OCI-LY7 (cell line): Measurements from ENCODE around the gene STARD9. TPM values are rescaled to one million over a fixed set of nuclear protein-coding genes. Genes with fewer than 3 reads are reported as not detected.

ENCODE experiments used
- BruUV-seq: library from RNA; stranded (reverse); fragments of 400-500 nt; replicated peaks from 2 replicates; lab custom pipeline; 2021; lab: Mats Ljungman, UMichigan
- CTCF ChIA-PET: fragments of 300-600 bp; sonication (Branson Sonifier 250); formaldehyde crosslinking; loops from one replicate; lab custom pipeline; 2022; ENCODE audit warnings: antibody characterized with exemption; ENCODE audit not compliant: unreplicated experiment; lab: Charles Lee
- POLR2A ChIA-PET: fragments of 300-600 bp; sonication (Branson Sonifier 250); formaldehyde crosslinking; loops from one replicate; lab custom pipeline; 2022; ENCODE audit warnings: antibody characterized with exemption; lab: Charles Lee
- DNase-seq: peaks from one replicate; pipeline ENCODE4 v3.0.0-alpha.2; 2015; ENCODE audit warnings: low spot score
- H2AFZ ChIP-seq: fragments of 200-600 bp; sonication (generic), shearing (Covaris generic); 2 replicates; pipeline ENCODE4 v1.6.1; 2014; ENCODE audit warnings: mild to moderate bottlenecking, antibody characterized with exemption, low read length, moderate library complexity
- H3K27ac ChIP-seq: fragments of 200-600 bp; sonication (generic); 2 replicates; pipeline ENCODE4 v1.5.1; 2014; ENCODE audit warnings: mixed run types, low read depth, mild to moderate bottlenecking, moderate library complexity, low read length, inconsistent platforms; ENCODE audit not compliant: poor library complexity, severe bottlenecking
- H3K36me3 ChIP-seq: fragments of 200-600 bp; sonication (generic); 2 replicates; pipeline ENCODE4 v1.6.1; 2014; ENCODE audit warnings: mild to moderate bottlenecking, antibody characterized with exemption, low read length, moderate library complexity, mixed read lengths; ENCODE audit not compliant: insufficient read depth
- H3K4me1 ChIP-seq: fragments of 200-600 bp; sonication (generic); 2 replicates; pipeline ENCODE4 v1.5.1; 2014; ENCODE audit warnings: mild to moderate bottlenecking, low read length; ENCODE audit not compliant: insufficient read depth, poor library complexity, severe bottlenecking
- H3K4me2 ChIP-seq: fragments of 200-600 bp; sonication (generic); 2 replicates; pipeline ENCODE4 v1.6.1; 2014; ENCODE audit warnings: mild to moderate bottlenecking, low read length
- H3K4me3 ChIP-seq: fragments of 200-600 bp; sonication (generic); 2 replicates; pipeline ENCODE4 v1.5.1; 2014; ENCODE audit warnings: mild to moderate bottlenecking, low read depth, low read length; ENCODE audit not compliant: poor library complexity, severe bottlenecking
- H3K79me2 ChIP-seq: fragments of 200-600 bp; sonication (generic); 2 replicates; pipeline ENCODE4 v1.6.1; 2016; ENCODE audit warnings: low read depth, mild to moderate bottlenecking, low read length, moderate library complexity, mixed read lengths; ENCODE audit not compliant: insufficient read depth
- H3K9me2 ChIP-seq: fragments of 200-600 bp; sonication (generic); 2 replicates; pipeline ENCODE4 v1.6.1; 2016; ENCODE audit warnings: mild to moderate bottlenecking, low read length, mixed read lengths; ENCODE audit not compliant: insufficient read depth
- H3K9me3 ChIP-seq: fragments of 200-600 bp; sonication (generic); 2 replicates; pipeline ENCODE4 v1.6.1; 2014; ENCODE audit warnings: mild to moderate bottlenecking, mixed run types, low read length, mixed read lengths
- H4K20me1 ChIP-seq: fragments of 200-600 bp; sonication (generic); 2 replicates; pipeline ENCODE4 v1.6.1; 2014; ENCODE audit warnings: mild to moderate bottlenecking, antibody characterized with exemption, low read length, moderate library complexity, mixed read lengths; ENCODE audit not compliant: insufficient read depth
- CTCF ChIP-seq: fragments of 200-600 bp; sonication (generic); conservative IDR thresholded peaks from 2 replicates; pipeline ENCODE4 v1.5.1; 2014; ENCODE audit warnings: mild to moderate bottlenecking, antibody characterized with exemption, low read length, moderate library complexity, mixed read lengths
- EZH2phosphoT487 ChIP-seq: fragments of 200-600 bp; sonication (generic); IDR thresholded peaks from 2 replicates; pipeline ENCODE4 v1.6.1; 2018; ENCODE audit warnings: low read depth, borderline replicate concordance, mild to moderate bottlenecking, mixed run types, antibody characterized with exemption, low read length, moderate library complexity, mixed read lengths
- intact Hi-C: fragments of 100-400 bp; cut with micrococcal nuclease; formaldehyde crosslinking; loops from one replicate; pipeline ENCODE4 v1.10.0; 2022; ENCODE audit not compliant: unreplicated experiment
- total RNA-seq, 2 experiments: library from RNA; depleted of rRNA in 1 of 2; stranded (reverse); fragments of >200 nt in 1 of 2; shearing (Covaris generic) in 1 of 2; gene quantifications; 2 replicates each; pipeline ENCODE4 v1.2.3, GENCODE V29; 2014 to 2022

STARD9 gene
- total RNA-seq, 2 experiments from 2014 or later, result 8.9 to 15.3 TPM

- TSS peak; percentile 40 for BruUV-seq
- peak overlapping the region; percentile 83 for H3K4me3 ChIP-seq
- H4K20me1 ChIP-seq, result peaks cover 5% of the 10 kb centered on the region; the same call in 1 of the 2 replicates
- H3K36me3 ChIP-seq, result peaks cover 39% of the 10 kb centered on the region
- H3K27ac ChIP-seq, result peak overlapping the region; percentile 48
- peaks cover 33% of the 10 kb centered on the region for H3K4me1 ChIP-seq
- TF ChIP-seq CTCF, result no peak
- TF ChIP-seq EZH2phosphoT487, result no peak
- H3K4me2 ChIP-seq, result peak overlapping the region; percentile 75
- POLR2A ChIA-PET, result no interaction called here
- CTCF ChIA-PET, result no interaction called here
- DNase-seq, result peak; percentile 46
- H3K9me2 ChIP-seq, result no peaks in the 10 kb centered on the region
- H2AFZ ChIP-seq, result peak overlapping the region; percentile 53; the same call in 1 of the 2 replicates
- no peaks in the 10 kb centered on the region for H3K9me3 ChIP-seq
- intact Hi-C loops, result loop anchor here (10.0 kb wide), 1 partner anchor 189 kb away; the partner anchor contains the start of gene TTBK2
- H3K79me2 ChIP-seq, result peaks cover 4% of the 10 kb centered on the region; the same call in 1 of the 2 replicates
Observed at GRCh38 chr15:42736178-42736792, 160.9 kb downstream of the STARD9 start.

- ChIA-PET POLR2A (interaction anchor here (0.6 kb wide), 1 partner anchor 369 kb away, joined by 3 read pairs; the partner anchor contains the start of gene UBR1), CTCF (no interaction called here)
- H3K4me2 ChIP-seq, result peak within 1 kb of the TSS; percentile 75
- BruUV-seq, result no TSS peak
- peaks cover 33% of the 10 kb centered on the region for H3K36me3 ChIP-seq
- H4K20me1 ChIP-seq, result peaks cover 5% of the 10 kb centered on the region; the same call in 1 of the 2 replicates
- peak within 1 kb of the TSS; percentile 83 for H3K4me3 ChIP-seq
- peak; percentile 88 for DNase-seq
- H3K4me1 ChIP-seq, result peaks cover 33% of the 10 kb centered on the region
- H2AFZ ChIP-seq, result peak within 1 kb of the TSS; percentile 53
- no peaks in the 10 kb centered on the region for H3K9me3 ChIP-seq
- peak within 1 kb of the TSS; percentile 49 for H3K27ac ChIP-seq
- H3K9me2 ChIP-seq, result no peaks in the 10 kb centered on the region
- TF ChIP-seq EZH2phosphoT487 (no peak), CTCF (no peak)
- H3K79me2 ChIP-seq, result peaks cover 4% of the 10 kb centered on the region; the same call in 1 of the 2 replicates
- intact Hi-C loops, result loop anchor here (10.0 kb wide), 1 partner anchor 188 kb away; the partner anchor contains the start of gene TTBK2
Observed at GRCh38 chr15:42736793-42737528, 161.6 kb downstream of the STARD9 start, which contains the start of gene CDAN1. CDAN1 (minus strand) TSS chr15:42737128; CDS start chr15:42737102, 26 bp downstream.
